Esophagus squamous epithelium (tissue), 5 donors: ENCODE results near the gene PRDX5. TPM values are rescaled to one million over a fixed set of nuclear protein-coding genes. Genes with fewer than 3 reads are reported as not detected.

Experiments
- DNase-seq: peaks from one replicate; lab custom pipeline; 2025; lab: John Stamatoyannopoulos, UW
- H3K27ac ChIP-seq, 4 donors: fragments of 200-600 bp; sonication (generic); one replicate each; pipeline ENCODE4 v1.5.1; 2016 to 2019; ENCODE audit warnings: mild to moderate bottlenecking in 1 of 4
- H3K27me3 ChIP-seq, 4 donors: fragments of 200-600 bp; sonication (generic); 1 replicate in 3 of 4; 2 replicates in 1 of 4; pipeline versions ENCODE4 v1.5.1 to v1.6.0; 2017 to 2021; ENCODE audit warnings: antibody characterized with exemption in 1 of 4
- H3K36me3 ChIP-seq, 3 donors: fragments of 200-600 bp; sonication (generic); one replicate each; pipeline ENCODE4 v1.5.1; 2016 to 2019
- H3K4me1 ChIP-seq, 3 donors: fragments of 200-600 bp; sonication (generic); one replicate each; pipeline ENCODE4 v1.5.1; 2017 to 2019
- H3K4me3 ChIP-seq, 4 donors: fragments of 200-600 bp; sonication (generic); 1 replicate in 3 of 4; 2 replicates in 1 of 4; pipeline ENCODE4 v1.5.1; 2016 to 2019; ENCODE audit warnings: mild to moderate bottlenecking in 2 of 4, moderate library complexity in 1 of 4
- H3K9me3 ChIP-seq, 3 donors: fragments of 200-600 bp; sonication (generic); one replicate each; pipeline ENCODE4 v1.5.1; 2016 to 2019
- POLR2A ChIP-seq, 4 donors: fragments of 450-650 bp; IDR thresholded peaks; one replicate each; pipeline ENCODE4 v1.6.1; 2017; ENCODE audit warnings: antibody characterized with exemption in 4 of 4, mild to moderate bottlenecking in 4 of 4, moderate library complexity in 3 of 4
- WGBS, 2 donors: methylation state at CpG; one replicate each; pipeline ENCODE4 v1.1.5; 2018; 5-methylcytosine and 5-hydroxymethylcytosine counted together
- intact Hi-C: fragments of 100-400 bp; cut with DNase I; formaldehyde crosslinking; loops from one replicate; pipeline ENCODE4 v1.15.0; 2022
- total RNA-seq, 4 donors: library from RNA; depleted of rRNA; stranded (reverse); fragments of >200 nt; gene quantifications; one replicate each; pipeline ENCODE4 v1.1.0, GENCODE V29; 2016
- TF ChIP-seq, protein P1 (sequence below), 6 experiments: fragments of 450-650 bp in 4 of 6; fragments of 200-600 bp in 2 of 6; sonication (generic) in 2 of 6; IDR thresholded peaks; one replicate each; pipeline ENCODE4 v1.5.1; 2016 to 2019; ENCODE audit warnings: antibody characterized with exemption in 6 of 6, mild to moderate bottlenecking in 4 of 6, moderate library complexity in 4 of 6
- donor health status: DM: yes; HTN: yes; CAD: no.

Gene PRDX5
- total RNA-seq, 4 donors from 2014 or later = 309 to 602 (median 476) TPM

DNA sequence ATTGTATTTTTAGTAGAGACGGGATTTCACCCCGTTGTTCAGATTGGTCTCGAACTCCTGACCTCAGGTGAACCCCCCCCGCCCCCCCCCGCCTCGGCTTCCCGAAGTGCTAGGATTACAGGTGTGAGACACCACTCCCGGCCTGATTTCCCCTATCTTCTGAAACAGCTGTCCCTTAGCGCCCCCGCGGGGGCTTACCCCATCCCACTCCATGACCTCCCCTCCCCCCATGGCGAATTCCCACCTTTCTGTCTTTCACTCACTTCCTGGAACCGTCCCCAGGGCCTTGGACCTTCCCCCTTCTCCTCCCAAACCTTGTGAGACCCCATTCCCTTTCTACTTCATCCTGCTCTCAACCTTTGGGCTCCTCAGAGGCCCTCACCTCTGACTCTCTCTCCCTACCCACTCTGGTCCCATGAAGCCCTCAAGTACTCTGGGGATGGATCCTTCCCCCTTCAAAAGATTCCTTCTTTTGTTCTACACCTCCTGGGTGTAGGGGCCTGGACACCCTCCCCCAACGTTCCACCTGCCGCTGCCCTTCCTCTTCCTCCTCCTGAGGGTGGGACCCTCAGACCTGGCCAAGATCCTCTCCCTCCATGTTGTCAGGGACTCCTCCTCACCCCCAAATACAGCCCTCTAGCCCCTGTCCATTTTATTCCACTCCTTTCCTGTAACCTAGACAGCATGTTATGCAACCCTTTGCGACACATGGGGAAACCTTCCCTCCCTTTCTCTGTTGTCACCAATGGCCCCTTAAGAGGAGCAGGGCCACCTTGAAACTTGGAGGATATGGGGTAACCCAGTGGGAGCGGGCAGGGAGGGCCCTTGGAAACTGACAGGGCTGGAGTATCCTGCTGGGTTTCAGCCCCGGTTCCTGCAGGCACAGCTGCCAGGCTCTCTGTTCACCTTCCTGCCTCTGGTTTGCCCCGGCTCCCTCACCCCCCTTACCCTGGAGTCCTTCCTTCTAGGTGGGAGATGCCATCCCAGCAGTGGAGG lies 1.1 kb downstream of the PRDX5 start:
- intact Hi-C loops = no loop called here
- 17 to 20% methylated on average over 12 to 13 of the region's 19 CpGs for WGBS, 2 donors
- TF ChIP-seq POLR2A (IDR thresholded peaks at IDR 0.05) = no peak
- TF ChIP-seq, protein P1, sequence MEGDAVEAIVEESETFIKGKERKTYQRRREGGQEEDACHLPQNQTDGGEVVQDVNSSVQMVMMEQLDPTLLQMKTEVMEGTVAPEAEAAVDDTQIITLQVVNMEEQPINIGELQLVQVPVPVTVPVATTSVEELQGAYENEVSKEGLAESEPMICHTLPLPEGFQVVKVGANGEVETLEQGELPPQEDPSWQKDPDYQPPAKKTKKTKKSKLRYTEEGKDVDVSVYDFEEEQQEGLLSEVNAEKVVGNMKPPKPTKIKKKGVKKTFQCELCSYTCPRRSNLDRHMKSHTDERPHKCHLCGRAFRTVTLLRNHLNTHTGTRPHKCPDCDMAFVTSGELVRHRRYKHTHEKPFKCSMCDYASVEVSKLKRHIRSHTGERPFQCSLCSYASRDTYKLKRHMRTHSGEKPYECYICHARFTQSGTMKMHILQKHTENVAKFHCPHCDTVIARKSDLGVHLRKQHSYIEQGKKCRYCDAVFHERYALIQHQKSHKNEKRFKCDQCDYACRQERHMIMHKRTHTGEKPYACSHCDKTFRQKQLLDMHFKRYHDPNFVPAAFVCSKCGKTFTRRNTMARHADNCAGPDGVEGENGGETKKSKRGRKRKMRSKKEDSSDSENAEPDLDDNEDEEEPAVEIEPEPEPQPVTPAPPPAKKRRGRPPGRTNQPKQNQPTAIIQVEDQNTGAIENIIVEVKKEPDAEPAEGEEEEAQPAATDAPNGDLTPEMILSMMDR (IDR thresholded peaks at IDR 0.05) = no peak
- Histone ChIP-seq H3K4me1 (peaks cover 38 to 87% (median 45%) of the 10 kb centered on the region in 3 donors), H3K27me3 (no peaks in the 10 kb centered on the region), H3K4me3 (peak overlapping the region; percentile 60 to 91 (median 82)), H3K9me3 (no peaks in the 10 kb centered on the region), H3K27ac (peak overlapping the region; percentile 92 to 99 (median 98)), H3K36me3 (peaks cover 21 to 59% (median 27%) of the 10 kb centered on the region in 3 donors)
- no peak for DNase-seq

DNA sequence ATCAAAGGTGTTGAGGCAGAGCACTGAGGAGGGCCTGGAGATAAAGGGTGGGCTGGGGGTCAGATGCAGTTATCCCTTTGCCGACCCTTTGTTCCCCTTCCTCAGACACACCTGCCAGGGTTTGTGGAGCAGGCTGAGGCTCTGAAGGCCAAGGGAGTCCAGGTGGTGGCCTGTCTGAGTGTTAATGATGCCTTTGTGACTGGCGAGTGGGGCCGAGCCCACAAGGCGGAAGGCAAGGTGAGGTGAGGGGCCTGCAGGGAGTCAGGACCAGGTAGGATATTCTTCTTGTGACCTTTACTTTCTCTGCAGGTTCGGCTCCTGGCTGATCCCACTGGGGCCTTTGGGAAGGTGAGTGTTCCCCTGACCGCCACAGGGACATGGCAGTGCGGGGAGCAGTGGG lies 2.6 kb downstream of the PRDX5 start:
- no peaks in the 10 kb centered on the region for H3K9me3 ChIP-seq
- TF ChIP-seq, protein P1 (IDR thresholded peaks at IDR 0.05) = no peak
- no peak for TF ChIP-seq POLR2A (IDR thresholded peaks at IDR 0.05)
- H3K4me3 ChIP-seq = no peak overlapping the region
- H3K36me3 ChIP-seq = peaks cover 12 to 44% (median 16%) of the 10 kb centered on the region in 3 donors
- no peak for DNase-seq
- H3K27ac ChIP-seq = peak overlapping the region; percentile 74 to 99 (median 94)
- intact Hi-C loops = no loop called here
- H3K4me1 ChIP-seq = peaks cover 46 to 87% (median 48%) of the 10 kb centered on the region in 3 donors
- H3K27me3 ChIP-seq = no peaks in the 10 kb centered on the region
- WGBS, 2 donors = 86 to 100% methylated on average over 1 to 7 of the region's 7 CpGs

DNA sequence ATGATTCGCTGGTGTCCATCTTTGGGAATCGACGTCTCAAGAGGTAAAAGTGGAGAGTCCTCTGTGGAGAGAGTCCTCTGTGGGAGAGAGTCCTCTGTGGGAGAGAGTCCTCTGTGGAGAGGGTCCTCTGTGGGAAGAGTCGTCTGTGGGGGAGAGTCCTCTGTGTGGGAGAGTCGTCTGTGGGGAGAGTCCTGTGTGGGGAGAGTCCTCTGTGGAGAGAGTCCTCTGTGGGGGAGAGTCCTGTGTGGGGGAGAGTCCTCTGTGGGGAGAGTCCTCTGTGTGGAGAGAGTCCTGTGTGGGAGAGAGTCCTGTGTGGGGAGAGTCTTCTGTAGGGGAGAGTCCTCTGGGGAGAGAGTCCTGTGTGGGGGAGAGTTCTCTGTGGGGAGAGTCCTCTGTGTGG lies 3.1 kb downstream of the PRDX5 start:
- WGBS, 2 donors = 41% methylated on average over 3 of the region's 5 CpGs; no CpG with 5 or more reads in 1 of the 2 donors
- TF ChIP-seq, protein P1 (IDR thresholded peaks at IDR 0.05) = no peak
- no peak for TF ChIP-seq POLR2A (IDR thresholded peaks at IDR 0.05)
- Histone ChIP-seq H3K36me3 (peaks cover 7 to 40% (median 14%) of the 10 kb centered on the region in 3 donors), H3K9me3 (no peaks in the 10 kb centered on the region), H3K27ac (peak overlapping the region; percentile 74 to 99 (median 94)), H3K27me3 (no peaks in the 10 kb centered on the region), H3K4me3 (no peak overlapping the region), H3K4me1 (peaks cover 45 to 84% (median 46%) of the 10 kb centered on the region in 3 donors)
- intact Hi-C loops = no loop called here
- DNase-seq = no peak

DNA sequence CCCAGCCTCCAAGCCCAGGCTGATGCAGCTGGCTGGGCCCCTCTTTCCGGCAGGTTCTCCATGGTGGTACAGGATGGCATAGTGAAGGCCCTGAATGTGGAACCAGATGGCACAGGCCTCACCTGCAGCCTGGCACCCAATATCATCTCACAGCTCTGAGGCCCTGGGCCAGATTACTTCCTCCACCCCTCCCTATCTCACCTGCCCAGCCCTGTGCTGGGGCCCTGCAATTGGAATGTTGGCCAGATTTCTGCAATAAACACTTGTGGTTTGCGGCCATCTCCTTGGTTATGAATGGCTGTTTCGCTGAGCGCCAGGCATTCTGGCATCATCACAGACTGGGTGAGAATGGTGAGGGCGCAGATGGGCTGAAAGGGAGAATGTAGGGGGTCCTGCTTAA lies 3.6 kb downstream of the PRDX5 start:
- Histone ChIP-seq H3K4me3 (no peak overlapping the region), H3K9me3 (no peaks in the 10 kb centered on the region), H3K27me3 (no peaks in the 10 kb centered on the region), H3K4me1 (peaks cover 40 to 79% (median 43%) of the 10 kb centered on the region in 3 donors), H3K27ac (peak overlapping the region; percentile 74 to 99 (median 94)), H3K36me3 (peaks cover 2 to 34% (median 14%) of the 10 kb centered on the region in 3 donors)
- 30 to 83% methylated on average over 4 to 5 of the region's 5 CpGs for WGBS, 2 donors
- TF ChIP-seq POLR2A (IDR thresholded peaks at IDR 0.05) = peak in 2 of 4 donors; percentile 30 to 32
- TF ChIP-seq, protein P1 (IDR thresholded peaks at IDR 0.05) = no peak
- intact Hi-C loops = no loop called here
- no peak for DNase-seq

DNA sequence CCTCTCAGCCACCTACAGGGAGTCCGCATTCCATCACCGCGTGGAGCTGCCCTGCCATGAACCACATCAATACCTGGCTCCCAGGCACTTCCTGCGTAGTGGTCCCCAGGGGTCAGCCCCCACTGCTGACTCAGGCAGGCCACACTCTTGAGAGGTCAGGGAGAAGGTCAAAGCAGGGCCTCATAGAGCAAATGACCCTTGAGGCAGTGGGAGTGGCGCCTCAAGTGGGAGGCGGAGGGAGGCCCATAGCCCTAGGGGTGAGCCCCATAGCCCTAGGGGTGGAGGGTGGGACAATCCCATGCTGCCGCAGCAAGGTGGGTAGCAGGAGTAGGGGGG lies 5.0 kb downstream of the PRDX5 start:
- TF ChIP-seq POLR2A (IDR thresholded peaks at IDR 0.05) = no peak
- TF ChIP-seq, protein P1 (IDR thresholded peaks at IDR 0.05) = no peak
- peaks cover 2 to 34% (median 14%) of the 10 kb centered on the region in 3 donors for H3K36me3 ChIP-seq
- no peak overlapping the region for H3K4me3 ChIP-seq
- peak overlapping the region in 3 of 4 donors; percentile 92 to 99 (median 96) for H3K27ac ChIP-seq
- H3K27me3 ChIP-seq = no peaks in the 10 kb centered on the region
- 79 to 87% methylated on average over 2 to 3 of the region's 7 CpGs for WGBS, 2 donors
- DNase-seq = no peak
- intact Hi-C loops = no loop called here
- peaks cover 37 to 74% (median 37%) of the 10 kb centered on the region in 3 donors for H3K4me1 ChIP-seq
- H3K9me3 ChIP-seq = no peaks in the 10 kb centered on the region
